Colonic mucosa (tissue), 4 donors: ENCODE measurements around the gene FARSB. TPM values are rescaled to one million over a fixed set of nuclear protein-coding genes. Genes with fewer than 3 reads are reported as not detected.

ENCODE experiments used
- DNase-seq: peaks from one replicate; pipeline ENCODE4 v3.0.0-alpha.2; 2020
- H3K27ac ChIP-seq: fragments of 200-600 bp; one replicate; pipeline ENCODE4 v1.8.0; 2021
- H3K27me3 ChIP-seq: fragments of 200-600 bp; one replicate; pipeline ENCODE4 v1.8.0; 2021
- H3K36me3 ChIP-seq: fragments of 200-600 bp; one replicate; pipeline ENCODE4 v1.8.0; 2021
- H3K4me1 ChIP-seq: fragments of 200-600 bp; one replicate; pipeline ENCODE4 v1.8.0; 2021; ENCODE audit warnings: mild to moderate bottlenecking
- H3K4me3 ChIP-seq: fragments of 200-600 bp; one replicate; pipeline ENCODE4 v1.8.0; 2021
- H3K9ac ChIP-seq, 2 donors: one replicate each; pipeline ENCODE4 v1.7.0; 2013; ENCODE audit warnings: control low read depth in 2 of 2, low read depth in 2 of 2, low read length in 2 of 2
- H3K9me3 ChIP-seq: fragments of 200-600 bp; one replicate; pipeline ENCODE4 v1.8.0; 2021
- CTCF ChIP-seq: fragments of 200-600 bp; IDR thresholded peaks from one replicate; pipeline ENCODE4 v1.8.0; 2022; ENCODE audit warnings: antibody characterized with exemption, mild to moderate bottlenecking
- intact Hi-C: fragments of 100-400 bp; cut with DNase I; formaldehyde crosslinking; loops from one replicate; pipeline ENCODE4 v1.14.1; 2022
- total RNA-seq, 2 donors: library from RNA; stranded (reverse); fragmentation: NEBNext Ultra II Directional in 1 of 2; extraction: Animal tissue kit (Norgen Biotek cat#: 25700) in 1 of 2; gene quantifications; one replicate each; pipeline ENCODE4 v1.2.1, GENCODE V29; 2021
- donor health status: healthy.
- donor health status: DM: no; HTN: no; CAD: no.
- donor health status: DM: no; HTN: no; CAD: no.

Gene FARSB
- total RNA-seq, 2 donors from 2014 or later, result 21.9 to 34.6 TPM

GRCh38 chr2:222568865-222569264, 87.0 kb downstream of the FARSB start:
- no peaks in the 10 kb centered on the region for H3K27me3 ChIP-seq
- no peak overlapping the region for H3K9ac ChIP-seq
- no peak for TF ChIP-seq CTCF
- no peak overlapping the region for H3K4me3 ChIP-seq
- no peaks in the 10 kb centered on the region for H3K4me1 ChIP-seq
- intact Hi-C loops, result loop anchor here (10.0 kb wide), 1 partner anchor 514 kb away; no protein-coding TSS in a partner anchor
- no peak for DNase-seq
- H3K36me3 ChIP-seq, result no peaks in the 10 kb centered on the region
- H3K9me3 ChIP-seq, result no peaks in the 10 kb centered on the region
- no peak overlapping the region for H3K27ac ChIP-seq

GRCh38 chr2:222566229-222566628, 89.7 kb downstream of the FARSB start:
- no peaks in the 10 kb centered on the region for H3K4me1 ChIP-seq
- no peaks in the 10 kb centered on the region for H3K27me3 ChIP-seq
- no peaks in the 10 kb centered on the region for H3K36me3 ChIP-seq
- no peak overlapping the region for H3K9ac ChIP-seq
- H3K9me3 ChIP-seq, result no peaks in the 10 kb centered on the region
- no peak for TF ChIP-seq CTCF
- no peak overlapping the region for H3K27ac ChIP-seq
- intact Hi-C loops, result loop anchor here (10.0 kb wide), 1 partner anchor 511 kb away; no protein-coding TSS in a partner anchor
- DNase-seq, result no peak
- H3K4me3 ChIP-seq, result no peak overlapping the region

- TF ChIP-seq CTCF, result no peak
- no peaks in the 10 kb centered on the region for H3K4me1 ChIP-seq
- no peaks in the 10 kb centered on the region for H3K27me3 ChIP-seq
- H3K27ac ChIP-seq, result no peak overlapping the region
- DNase-seq, result no peak
- H3K9me3 ChIP-seq, result no peaks in the 10 kb centered on the region
- H3K4me3 ChIP-seq, result no peak overlapping the region
- intact Hi-C loops, result loop anchor here (5.0 to 10.0 kb wide), 2 partner anchors 247 to 509 kb away; no protein-coding TSS in a partner anchor
- H3K36me3 ChIP-seq, result no peaks in the 10 kb centered on the region
- no peak overlapping the region for H3K9ac ChIP-seq
Observed at GRCh38 chr2:222563936-222564335, 92.0 kb downstream of the FARSB start.

GRCh38 chr2:222563106-222563718, 92.7 kb downstream of the FARSB start:
- H3K9ac ChIP-seq, result no peak overlapping the region
- no peak overlapping the region for H3K4me3 ChIP-seq
- H3K27me3 ChIP-seq, result no peaks in the 10 kb centered on the region
- H3K36me3 ChIP-seq, result no peaks in the 10 kb centered on the region
- H3K4me1 ChIP-seq, result no peaks in the 10 kb centered on the region
- intact Hi-C loops, result loop anchor here (5.0 to 10.0 kb wide), 2 partner anchors 246 to 508 kb away; no protein-coding TSS in a partner anchor
- no peak for DNase-seq
- H3K27ac ChIP-seq, result no peak overlapping the region
- no peaks in the 10 kb centered on the region for H3K9me3 ChIP-seq
- no peak for TF ChIP-seq CTCF

GRCh38 chr2:222561817-222562645, 93.9 kb downstream of the FARSB start:
- H3K27me3 ChIP-seq, result no peaks in the 10 kb centered on the region
- no peaks in the 10 kb centered on the region for H3K9me3 ChIP-seq
- intact Hi-C loops, result loop anchor here (5.0 to 10.0 kb wide), 2 partner anchors 245 to 507 kb away; no protein-coding TSS in a partner anchor
- H3K27ac ChIP-seq, result no peak overlapping the region
- H3K4me1 ChIP-seq, result no peaks in the 10 kb centered on the region
- peak; percentile 58 for TF ChIP-seq CTCF
- no peak overlapping the region for H3K4me3 ChIP-seq
- no peaks in the 10 kb centered on the region for H3K36me3 ChIP-seq
- peak; percentile 67 for DNase-seq
- no peak overlapping the region for H3K9ac ChIP-seq
